Anterior cingulate cortex (tissue), 58 donors: ENCODE data around the gene NPAS3.

Source experiments
- DNase-seq, 58 donors: peaks; one replicate each; lab custom pipeline; 2025; lab: John Stamatoyannopoulos, UW

NPAS3 gene

DNA sequence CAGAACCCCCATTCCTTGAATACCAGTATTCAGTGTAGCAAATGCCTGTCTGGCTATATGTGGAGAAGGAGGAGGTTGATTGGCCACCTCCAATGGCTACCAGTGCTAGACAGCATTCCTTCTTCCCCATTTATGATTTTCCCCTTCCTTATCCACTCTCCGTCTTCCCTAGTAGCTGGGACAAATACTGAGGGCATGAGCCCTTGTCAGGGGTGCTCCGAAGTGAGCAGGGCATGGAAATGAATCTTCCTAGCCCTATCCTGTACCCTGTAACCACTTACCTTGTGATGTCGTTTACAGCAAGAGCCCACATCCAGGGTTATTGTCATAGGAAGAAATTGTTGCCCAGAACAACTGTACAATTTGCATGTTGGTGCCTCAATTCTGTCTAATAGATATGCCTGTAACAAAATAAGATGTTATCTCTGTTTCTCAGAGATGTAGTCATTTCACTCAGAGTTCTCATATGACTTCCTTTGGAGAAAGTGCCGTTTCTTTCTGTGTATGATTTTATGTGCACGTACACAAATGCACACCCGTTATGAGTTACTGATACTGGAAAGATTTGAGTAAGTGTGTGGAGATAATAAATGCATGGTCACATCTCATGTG lies 588.5 kb downstream of the NPAS3 start:
- DNase-seq: no peak

DNA sequence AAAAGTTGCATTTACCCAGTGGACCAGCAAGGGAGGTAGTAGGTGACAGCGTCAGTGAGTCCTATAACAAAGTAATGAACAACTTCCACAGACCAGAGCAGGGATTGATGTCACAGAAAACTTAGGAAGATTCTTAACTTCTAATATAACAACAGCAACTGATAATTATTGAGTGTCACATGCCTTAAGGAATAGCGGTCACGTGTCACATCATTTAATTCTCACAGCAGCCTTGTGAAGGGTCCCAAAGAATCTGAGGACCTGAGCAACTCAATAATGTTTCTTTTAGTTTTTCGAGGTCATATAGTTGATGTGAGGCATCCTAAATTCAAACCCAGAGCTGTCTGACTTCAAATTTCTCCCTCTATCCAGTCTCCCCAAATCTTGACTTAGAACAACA lies 590.0 kb downstream of the NPAS3 start:
- no peak for DNase-seq

DNA sequence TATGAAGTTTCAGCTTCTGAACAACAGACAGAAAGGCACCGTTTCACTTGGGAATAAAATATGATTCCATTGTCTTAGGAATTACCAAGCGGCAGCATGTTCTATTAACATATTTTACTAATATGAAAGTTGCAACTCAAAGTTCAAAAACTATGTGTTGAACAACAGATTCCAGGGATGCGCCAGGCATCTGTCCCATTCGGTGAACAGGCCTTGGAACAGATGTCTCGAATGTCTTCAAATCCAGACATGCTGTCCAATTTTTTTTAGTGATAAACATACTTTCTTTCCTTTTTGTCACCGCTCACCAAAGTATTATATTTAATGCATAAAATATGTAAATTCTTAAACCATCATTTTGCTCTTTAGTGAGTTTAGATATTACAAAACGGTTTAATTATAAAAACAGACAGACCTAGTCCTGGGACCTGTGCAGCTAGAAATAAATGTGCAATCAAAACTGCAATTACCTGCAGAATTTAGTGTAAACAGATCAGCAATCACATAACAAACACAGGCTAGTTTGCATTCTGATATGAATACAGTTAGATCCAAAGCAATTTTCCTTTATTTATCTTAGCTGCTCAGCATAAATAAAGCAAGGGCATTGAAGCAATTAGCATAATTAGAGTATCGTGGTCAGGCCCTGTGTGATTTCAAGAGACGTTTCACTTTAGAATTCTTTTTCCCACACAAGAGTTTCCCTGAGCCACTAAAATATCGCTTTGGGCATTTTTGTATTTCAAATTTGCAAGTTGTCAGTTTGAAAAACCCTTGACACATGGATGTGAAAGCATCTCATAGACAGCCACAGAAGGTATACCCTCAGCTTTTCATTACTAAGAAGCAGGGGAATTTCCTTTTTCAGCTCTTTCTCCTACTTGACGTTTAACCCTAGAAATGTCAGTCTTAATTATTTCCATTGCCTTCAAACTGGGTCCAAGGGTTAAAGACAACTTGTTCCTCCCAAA lies 591.4 kb downstream of the NPAS3 start:
- DNase-seq: peak in 1 of 58 donors; percentile 2

DNA sequence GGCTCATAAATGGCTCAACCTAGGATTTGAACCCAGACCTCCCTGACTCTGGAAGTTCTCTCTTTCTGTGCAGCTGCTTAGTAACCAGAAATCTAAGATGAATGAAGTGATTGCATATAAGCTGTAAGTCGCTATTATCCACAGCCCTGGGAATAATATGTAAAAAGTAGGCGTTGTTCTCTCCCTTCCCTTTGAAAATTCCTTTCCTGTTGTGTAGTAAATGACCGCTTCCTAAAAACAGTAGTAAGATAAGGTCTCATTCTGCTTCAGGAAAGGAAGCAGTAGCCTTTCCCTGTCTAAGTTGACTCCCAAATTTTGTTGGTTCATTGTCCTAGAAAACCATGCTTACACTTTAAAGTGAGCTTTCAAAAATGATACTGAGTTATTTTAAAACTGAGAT lies 593.9 kb downstream of the NPAS3 start:
- no peak for DNase-seq

DNA sequence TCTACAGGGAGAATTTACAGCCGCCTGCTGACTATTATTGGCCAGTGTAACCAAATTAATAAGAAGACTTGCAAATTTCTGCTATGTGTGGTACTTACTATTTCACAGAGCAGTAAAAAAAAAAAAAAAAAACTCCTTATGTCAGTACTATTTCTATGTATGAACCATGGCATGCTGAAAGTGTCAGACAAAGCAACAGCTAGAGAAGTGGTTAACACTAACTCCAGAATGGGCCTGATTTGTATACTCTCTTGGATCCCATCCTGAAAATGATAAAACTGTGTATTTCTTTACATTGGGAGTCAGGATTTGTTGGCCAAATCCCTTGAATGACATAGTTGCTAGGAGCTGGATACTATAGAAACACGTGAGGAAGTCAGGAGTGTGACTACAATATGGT lies 595.4 kb downstream of the NPAS3 start:
- no peak for DNase-seq

DNA sequence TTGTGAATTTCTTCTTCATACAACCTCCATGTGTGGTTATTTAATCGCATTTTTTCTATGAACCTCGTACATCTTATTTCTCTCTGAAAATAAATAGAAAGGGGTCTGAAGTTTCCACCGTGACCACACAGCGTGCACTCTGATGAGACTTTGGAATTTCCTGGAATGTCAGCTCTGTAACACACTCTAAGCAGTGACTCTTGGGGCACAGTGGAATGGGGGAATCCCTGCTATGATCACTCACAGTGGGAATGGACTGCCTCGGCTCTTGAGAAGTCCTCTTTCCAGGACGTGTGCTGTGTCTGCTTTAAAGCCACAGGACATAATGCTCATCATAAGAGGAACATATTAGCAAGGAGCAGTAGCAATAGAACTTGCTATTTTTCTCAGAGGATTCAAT lies 596.0 kb downstream of the NPAS3 start:
- no peak for DNase-seq

DNA sequence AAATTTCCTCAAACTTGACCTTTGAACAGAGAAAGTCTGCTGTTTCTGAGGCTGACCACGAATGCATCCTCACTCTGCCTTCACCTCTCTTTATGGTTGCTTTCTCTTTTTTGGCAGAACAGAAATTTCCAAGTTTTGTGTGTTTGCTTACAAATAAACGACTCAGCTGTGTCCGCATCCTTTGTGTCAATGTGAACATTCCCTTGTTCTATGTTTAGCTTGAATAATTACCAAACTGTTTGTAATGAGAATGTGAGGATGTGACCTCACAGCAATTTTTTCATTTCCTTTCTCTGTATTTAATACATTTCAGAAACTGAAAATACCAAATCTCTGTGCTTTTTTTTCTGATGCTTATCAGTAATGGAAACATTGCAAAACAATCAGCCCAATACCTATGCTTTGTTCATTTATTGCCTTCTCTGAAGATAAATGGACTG lies 601.3 kb downstream of the NPAS3 start:
- DNase-seq: no peak

DNA sequence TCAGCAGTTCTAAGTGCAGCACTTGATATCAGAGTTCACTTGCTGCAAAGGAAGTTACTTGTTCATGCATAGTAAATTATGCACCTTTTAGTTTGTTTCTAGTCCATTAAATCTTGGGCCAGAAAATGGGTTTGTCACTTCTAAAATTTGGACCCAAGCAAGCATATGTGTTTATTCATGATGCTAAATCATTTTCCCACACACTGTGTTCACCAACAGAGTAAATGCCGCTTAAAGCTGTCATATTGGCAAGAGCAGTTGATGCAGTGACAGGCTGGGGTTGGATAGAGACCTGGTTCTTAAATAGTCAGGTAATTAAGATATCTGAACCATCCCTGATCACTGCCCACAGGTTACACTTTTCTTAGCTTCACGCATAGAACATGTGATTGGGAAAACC lies 602.5 kb downstream of the NPAS3 start:
- DNase-seq: no peak

DNA sequence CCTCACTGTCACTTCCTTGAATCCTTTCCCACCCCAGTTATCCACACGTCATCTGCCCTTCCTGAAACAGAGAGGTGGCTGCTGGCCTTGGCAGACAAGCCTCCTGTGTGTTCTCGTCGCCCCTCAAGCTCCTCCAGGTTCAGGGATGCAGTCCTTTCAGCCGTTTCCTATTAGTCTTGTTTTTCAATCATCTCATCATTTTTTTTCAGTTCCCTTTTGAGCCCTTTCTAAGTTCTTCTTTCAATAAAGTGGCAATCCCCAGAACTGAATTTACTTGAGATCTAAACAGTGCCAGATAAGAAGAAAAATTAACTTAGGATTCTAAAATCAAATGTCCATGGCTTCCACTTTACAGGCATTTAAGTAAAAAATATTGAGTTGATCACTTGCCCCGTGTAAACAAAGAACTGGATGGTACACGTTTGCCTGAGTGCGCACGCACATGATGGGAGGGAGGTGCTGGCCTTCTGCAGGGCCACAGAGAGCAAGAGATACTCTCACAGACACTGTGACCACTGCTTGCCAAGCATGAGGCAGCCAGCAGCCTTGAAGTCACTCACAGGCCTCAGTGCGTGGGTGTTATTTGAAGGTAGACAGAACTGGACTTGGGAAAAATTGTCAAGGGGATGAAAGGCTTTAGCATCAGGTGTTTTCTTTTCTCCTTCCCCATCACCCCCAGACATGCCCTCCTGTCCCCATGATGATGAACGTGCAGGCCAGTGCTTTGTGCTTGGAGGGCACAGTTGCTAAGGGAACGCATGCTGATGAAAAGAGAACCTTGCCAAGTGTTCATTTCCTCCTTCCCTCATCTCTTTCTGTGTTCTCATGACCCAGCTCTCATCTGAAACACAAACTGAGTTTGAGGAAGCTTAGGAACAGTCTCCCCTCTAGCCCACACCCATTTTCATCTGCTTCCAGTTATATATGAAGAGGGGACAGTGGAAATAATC lies 603.9 kb downstream of the NPAS3 start:
- DNase-seq: peak in 1 of 58 donors; percentile 1

DNA sequence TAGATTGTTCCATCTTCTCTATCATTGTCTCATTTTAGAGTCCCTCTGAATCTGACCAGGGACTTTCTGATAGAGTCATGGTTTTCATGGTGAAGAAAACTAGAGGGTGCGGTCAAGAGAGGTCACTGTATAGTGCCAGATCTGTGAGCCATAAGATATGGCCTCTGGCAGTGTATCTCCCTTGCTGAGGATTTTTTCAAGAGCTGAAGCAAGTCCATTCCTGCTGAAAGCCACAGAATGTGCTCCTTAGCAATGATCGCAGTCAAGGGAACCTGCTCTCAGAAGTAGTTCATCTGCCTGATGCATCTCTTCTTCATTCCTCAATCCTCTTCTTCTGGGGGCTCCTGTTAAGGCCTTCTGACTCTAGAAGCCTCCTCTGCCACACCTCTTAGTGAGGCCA lies 607.0 kb downstream of the NPAS3 start:
- no peak for DNase-seq

DNA sequence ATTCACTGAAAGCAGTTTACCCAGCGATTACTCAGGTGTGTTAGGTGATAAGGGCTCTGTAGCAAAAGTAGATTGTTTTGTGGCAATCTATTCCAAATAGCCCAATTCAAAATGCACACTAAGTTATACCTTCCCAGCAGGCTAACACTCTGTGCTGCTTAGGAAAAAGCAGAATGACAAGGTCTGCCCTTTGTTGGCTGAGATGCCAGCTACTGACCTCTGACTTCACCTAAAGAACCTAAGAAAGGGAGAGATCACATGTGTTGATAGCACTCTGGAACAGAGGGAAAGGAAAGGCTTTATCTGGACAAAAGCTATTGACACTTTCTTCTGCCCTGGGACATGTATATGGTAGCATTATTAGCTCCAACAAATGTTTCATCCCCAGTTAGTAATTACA lies 609.9 kb downstream of the NPAS3 start:
- DNase-seq: no peak

DNA sequence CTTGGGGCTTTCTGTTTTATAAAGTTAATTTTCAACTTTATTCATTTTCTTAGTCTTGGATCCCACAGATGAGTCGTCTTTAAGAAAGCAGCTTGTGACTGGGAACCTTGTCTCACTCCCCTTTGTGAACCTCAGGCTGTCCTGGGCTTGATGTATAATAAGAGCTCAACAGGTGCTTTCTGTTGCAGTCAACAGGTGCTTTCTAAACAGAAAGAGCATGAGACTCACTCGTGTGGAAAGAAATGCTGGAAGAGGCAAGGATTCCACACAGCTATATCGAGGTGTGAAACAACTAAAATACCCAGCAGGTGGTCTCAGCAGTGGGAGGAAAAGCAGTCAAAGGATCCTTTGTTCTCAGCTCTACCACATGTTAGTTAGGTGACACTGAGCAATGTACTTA lies 613.3 kb downstream of the NPAS3 start:
- DNase-seq: no peak

DNA sequence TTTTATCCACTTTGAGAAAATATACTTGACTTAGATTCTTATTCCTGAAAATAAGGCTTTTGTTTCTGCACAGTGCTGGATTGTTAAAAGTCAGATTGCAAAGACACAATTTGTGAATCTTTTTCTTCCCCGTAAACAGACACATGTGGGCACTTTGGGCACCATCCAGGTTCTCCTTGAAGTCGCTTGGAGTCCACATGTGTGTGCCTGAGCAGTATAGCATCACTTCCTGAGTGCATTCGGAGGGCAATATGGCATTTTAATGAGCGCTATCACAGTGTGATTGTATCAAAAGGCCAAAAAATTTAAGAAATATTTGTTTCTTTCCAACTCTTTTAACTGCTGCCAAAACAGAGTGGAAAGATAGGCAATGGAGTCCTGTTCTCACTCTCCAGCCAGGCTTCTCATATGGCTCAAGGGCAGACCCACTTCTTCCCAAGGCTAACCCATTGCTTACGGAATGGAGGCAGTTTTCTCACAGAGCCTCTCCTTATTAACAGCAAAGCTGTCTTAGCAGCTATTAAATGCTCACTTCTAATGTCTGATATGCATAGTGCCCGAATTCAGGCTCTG lies 615.1 kb downstream of the NPAS3 start:
- no peak for DNase-seq

DNA sequence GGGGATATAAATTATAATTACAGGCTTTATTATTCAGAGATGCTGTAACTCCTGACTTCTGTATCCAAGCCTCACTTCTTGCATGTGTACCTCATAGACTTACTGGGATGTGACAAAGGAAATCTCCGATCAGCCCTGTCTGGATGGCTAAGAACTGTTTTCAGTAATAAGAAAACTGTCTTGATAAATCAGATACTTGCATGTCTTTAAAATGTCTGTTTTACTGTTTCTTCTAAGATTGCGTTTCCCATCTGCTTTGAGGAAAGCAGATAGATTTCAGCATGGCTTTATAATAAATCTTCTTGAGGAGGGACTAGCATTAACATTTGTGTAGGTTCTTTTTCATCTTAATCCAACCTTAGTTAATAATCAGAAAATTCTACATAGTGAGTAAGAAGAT lies 616.3 kb downstream of the NPAS3 start:
- DNase-seq: no peak

DNA sequence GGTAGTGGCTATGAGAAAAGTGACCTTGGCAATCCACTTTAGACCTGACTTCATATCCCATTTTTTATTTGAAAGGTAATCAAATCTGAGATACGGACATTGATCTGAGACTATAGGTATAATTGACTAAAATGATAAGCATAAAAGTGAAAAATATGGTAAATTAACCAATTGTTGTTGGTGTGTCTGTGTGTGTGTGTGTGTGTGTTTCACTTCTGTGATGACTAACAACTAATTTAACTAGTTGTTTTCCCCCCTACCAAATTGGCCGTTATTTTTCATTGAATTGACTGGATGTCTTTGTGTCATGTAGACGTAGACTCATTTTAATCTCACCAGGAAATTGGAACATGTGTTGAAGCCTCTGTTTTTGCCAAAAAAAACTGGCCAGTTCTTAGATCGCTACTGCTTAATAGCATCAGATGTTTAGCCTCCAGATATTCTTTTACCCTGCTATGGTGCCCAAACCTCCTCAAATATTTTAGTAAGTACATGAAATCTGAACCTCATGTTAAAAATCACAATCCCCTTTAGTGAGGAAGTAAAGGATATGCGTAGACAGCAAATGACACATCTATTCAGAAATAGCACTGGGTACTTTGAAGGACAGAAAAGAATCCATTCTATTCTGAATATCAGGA lies 617.2 kb downstream of the NPAS3 start:
- DNase-seq: no peak

DNA sequence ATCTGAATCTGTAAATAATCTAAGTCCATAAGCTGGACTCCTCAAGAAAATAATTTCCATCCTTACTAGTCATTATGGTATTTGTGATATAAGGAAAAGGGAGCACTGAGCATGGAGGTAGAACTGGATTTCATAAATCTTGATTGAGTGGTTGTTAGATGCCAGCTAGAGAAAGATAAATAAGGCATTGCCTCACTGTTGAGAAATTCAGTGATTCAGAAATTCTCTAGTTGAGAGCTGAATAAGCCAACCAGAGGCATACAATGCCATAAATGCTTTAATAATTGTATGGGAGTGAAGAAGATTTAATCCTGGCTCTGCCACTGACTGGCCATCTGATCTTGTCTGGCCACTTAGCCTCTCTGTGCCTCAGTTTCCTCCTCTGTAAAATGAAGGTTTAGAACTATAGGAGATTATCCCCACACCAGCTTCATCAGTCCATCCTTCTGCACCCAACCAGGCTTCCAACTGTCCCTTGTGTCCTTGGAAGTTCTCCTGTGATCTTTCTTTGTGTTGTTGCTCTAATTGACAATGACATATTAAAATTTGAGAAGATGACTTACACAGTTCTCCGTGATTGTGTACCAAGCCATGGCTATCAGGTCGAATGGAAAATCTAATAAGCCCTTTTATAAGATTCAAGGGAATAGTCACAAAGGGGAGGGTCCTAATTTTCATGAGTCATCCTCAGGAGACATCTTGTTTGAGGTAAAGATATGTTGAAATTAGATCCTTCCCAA lies 617.9 kb downstream of the NPAS3 start:
- DNase-seq: no peak

DNA sequence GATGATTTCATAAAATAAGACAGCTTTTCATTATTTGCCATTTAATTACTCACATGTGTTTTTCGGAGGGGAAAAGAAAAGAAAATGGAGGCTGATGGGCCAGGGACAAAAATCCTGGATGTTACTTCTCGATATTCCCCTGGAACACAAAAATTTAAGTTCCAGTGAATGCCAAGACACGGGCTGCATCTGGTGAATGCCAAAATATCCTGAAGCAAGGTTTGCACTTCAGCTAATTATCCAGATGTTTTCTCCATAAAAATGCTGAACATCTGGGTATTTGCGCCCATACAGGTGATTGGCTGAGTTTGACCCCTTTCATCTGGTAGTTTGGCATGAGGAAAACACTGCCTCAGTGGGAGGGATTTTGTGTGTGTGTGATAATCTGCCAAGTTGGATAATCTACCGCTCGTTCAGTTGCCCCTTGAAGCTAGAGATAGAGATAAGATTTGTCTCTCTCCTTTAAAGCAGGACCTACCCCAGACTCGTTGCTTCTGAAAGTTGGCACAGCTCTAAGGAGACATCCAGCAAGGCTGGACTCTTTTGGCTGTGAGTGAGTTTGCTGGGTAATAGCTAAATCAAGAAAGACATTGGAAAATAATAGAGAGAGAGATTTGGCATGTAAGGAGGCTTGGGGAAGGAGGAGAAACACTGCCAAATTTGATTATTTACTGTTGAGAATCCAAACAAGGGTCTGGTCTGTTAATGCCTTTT lies 622.2 kb downstream of the NPAS3 start:
- DNase-seq: no peak

DNA sequence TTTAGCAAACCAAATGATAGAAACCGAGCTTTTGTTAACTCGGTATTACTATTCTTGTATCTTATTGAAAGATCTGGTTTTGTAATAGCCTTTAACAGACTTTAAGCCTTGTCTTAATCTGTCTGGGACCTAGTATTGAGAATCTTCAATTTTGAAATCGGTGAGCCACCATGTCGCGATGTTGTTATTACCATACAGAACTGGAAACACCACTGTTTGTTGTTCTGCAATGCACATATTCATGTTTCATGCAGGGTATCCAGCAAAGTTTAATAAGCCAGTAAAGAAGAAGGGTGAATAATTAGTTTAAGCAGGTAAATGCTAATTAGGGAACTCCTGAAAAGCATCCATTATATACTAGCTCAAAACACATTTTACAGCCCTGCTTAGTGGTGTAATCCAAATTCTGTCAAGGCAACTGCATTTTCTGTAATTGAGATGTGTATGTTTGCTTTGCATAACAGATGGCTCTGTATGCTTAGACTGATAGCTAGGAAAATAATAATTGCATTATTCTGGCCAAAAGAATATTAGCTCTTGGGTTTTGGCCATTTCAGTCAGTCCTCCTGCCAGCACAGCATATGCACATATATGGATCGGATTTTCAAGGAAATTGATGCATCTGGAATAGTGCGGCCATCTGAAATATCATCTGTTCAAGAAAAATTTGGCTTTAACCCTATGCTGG lies 623.0 kb downstream of the NPAS3 start:
- DNase-seq: no peak
